Fibroblast of villous mesenchyme (primary cell): ENCODE measurements around the gene RPS6KB1. TPM values are rescaled to one million over a fixed set of nuclear protein-coding genes. Genes with fewer than 3 reads are reported as not detected.

Experiments used
- DNase-seq: peaks from one replicate; pipeline ENCODE4 v3.0.0-alpha.2; 2010; ENCODE audit warnings: low read depth
- H3K4me3 ChIP-seq: 2 replicates; pipeline ENCODE4 v1.5.1; 2011; ENCODE audit warnings: low read depth, mild to moderate bottlenecking, low read length
- total RNA-seq: library from RNA; depleted of rRNA; stranded (reverse); fragments of >200 nt; gene quantifications from 2 replicates; pipeline ENCODE4 v1.2.3, GENCODE V29; 2012
- TF ChIP-seq, protein P1 (sequence below): IDR thresholded peaks from 2 replicates; pipeline ENCODE4 v1.5.1; 2012; ENCODE audit warnings: low read depth, mild to moderate bottlenecking, low read length; ENCODE audit not compliant: insufficient read depth

The RPS6KB1 gene
- total RNA-seq, 1 donor: 26.3 TPM

DNA sequence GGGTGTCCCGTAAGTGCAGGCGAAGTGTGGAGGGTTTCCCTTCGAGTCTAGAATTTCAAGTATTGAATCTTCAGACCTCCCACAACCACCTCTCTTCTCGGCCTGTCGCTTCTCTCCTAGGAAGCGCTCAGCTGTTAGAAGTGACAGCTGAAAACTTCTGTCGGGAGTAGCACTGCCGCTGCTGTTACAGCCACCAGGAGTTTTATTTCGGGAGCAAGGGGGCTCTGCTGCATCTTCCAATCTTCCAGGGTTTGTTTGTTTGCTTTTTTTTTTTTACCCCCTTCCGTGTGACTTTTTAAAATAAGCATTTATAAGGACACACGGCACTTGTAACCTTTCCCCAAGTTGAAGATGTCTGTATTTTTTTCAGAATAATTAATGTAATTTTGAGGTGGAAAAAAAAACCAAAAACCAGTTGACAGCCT, 767 bp downstream of the RPS6KB1 start:
- peak; percentile 38 for DNase-seq
- TF ChIP-seq, protein P1, sequence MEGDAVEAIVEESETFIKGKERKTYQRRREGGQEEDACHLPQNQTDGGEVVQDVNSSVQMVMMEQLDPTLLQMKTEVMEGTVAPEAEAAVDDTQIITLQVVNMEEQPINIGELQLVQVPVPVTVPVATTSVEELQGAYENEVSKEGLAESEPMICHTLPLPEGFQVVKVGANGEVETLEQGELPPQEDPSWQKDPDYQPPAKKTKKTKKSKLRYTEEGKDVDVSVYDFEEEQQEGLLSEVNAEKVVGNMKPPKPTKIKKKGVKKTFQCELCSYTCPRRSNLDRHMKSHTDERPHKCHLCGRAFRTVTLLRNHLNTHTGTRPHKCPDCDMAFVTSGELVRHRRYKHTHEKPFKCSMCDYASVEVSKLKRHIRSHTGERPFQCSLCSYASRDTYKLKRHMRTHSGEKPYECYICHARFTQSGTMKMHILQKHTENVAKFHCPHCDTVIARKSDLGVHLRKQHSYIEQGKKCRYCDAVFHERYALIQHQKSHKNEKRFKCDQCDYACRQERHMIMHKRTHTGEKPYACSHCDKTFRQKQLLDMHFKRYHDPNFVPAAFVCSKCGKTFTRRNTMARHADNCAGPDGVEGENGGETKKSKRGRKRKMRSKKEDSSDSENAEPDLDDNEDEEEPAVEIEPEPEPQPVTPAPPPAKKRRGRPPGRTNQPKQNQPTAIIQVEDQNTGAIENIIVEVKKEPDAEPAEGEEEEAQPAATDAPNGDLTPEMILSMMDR: no peak

DNA sequence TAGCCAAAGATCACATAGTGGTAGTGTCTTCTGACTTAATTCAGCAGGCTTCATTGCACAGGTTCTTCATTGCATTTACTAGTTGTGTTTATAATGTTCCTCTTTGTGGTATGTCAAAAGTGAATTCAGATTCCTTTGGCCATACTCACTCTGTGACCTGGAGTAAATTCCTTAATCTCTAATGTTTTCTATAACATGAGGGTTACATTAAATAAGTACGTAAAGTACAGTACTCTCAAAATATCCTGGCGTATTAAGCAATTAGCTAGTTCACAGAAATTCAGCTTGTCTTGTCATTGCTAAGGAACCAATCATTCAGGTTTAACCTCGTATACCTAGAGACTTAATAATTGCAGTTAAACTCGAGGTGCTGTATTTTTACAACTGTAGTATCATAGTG, 4.2 kb downstream of the RPS6KB1 start:
- no peak overlapping the region for H3K4me3 ChIP-seq
- TF ChIP-seq, protein P1: no peak
- peak; percentile 37 for DNase-seq

More for the DNA sequence above, 767 bp downstream of the RPS6KB1 start:
- H3K4me3 ChIP-seq: peak overlapping the region; percentile 96

DNA sequence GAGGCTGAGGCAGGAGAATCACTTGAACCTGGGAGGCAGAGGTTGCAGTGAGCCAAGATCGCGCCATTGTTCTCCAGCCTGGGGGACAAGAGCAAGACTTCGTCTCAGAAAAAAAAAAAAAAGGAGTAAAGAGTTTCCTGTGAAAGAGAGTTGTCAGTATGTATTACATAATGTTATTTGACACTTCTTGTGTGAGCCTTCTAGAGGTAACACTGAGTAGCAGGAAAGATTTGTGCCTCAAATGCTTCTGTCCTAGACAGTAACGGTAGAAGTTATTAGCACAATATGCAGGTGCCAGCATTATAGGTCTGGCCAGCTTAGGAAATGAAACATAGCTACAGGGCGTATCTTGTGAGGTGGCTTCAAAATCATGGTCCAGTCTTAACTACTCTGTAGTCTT, 6.2 kb downstream of the RPS6KB1 start:
- H3K4me3 ChIP-seq: no peak overlapping the region
- TF ChIP-seq, protein P1: no peak
- DNase-seq: no peak

DNA sequence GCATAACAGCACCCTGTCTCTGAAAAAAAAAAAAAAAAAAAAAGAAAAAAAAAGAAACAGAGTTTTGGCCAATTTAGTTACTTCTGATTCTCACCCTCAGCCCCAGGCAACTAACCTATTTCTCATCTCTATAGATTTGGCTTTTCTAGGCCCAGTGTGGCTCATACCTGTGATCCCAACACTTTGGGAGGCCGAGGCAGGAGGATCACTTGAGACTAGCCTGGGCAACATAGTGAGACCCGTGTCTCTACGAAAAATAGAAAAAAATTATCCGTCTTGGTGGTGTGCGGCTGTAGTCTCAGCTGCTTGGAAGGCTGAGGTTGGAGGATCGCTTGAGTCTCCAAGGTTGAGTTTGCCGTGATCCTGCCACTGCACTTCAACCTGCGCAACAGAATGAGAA, 8.7 kb downstream of the RPS6KB1 start:
- TF ChIP-seq, protein P1: no peak
- H3K4me3 ChIP-seq: no peak overlapping the region
- no peak for DNase-seq

DNA sequence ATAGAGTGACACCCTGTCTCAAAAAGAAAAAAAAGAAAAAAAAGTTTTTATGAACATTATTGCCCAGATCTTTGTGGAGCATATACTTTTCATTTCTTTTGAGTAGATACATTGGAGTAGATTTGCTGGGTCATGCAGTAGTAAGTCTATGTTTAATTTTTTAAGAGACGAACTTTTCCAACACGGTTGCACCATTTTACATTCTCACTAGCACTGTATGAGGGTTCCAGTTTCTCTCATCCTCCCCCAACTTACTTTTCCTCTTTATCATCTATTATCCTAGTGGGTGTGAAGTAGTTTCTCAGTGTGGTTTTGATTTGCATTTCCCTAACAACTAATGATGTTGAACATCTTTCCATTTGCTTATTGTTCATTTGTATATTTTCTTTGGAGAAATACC, 10.5 kb downstream of the RPS6KB1 start:
- no peak overlapping the region for H3K4me3 ChIP-seq
- TF ChIP-seq, protein P1: no peak
- DNase-seq: no peak

DNA sequence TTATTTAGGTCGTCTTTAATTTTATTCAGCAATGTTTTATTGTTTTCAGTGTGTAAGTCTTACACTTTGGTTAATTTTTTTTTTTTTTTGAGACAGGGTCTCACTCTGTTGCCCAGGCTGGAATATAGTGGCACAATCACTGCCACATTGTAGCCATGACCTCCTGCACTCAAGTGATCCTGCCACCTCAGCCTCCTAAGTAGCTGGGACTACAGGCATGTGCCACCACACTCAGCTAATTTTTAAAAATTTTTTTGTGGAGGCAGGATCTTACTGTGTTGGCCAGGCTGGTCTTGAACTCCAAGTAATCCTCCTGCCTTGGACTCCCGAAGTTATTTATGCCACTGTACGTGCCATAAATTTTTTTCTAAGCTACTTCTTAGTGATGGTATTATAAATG, 14.5 kb downstream of the RPS6KB1 start:
- TF ChIP-seq, protein P1: no peak
- no peak overlapping the region for H3K4me3 ChIP-seq
- DNase-seq: no peak

DNA sequence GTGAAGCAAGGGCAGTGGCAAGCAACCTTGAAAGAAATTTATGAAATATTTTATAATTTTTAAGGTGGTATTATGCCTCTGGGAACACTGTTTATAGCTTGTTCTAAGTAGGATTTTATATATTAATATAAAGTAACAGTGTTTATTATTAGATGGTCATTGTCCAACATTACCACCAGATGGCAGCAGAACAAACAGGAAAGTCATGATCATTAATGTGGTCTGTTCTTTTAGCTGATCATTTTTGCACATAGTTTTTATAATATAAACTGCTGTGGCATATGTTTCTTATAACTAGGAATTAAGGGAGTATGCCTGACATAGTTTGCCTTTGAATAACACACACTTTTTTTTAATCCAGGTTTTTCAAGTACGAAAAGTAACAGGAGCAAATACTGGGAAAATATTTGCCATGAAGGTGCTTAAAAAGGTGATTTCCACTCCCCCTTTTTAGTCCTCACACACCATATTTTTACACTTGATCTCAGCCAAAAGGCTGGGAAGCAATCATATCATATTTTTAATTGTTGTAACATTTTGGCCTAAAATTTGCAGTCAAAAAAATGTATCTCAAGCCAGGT, 21.4 kb downstream of the RPS6KB1 start:
- H3K4me3 ChIP-seq: no peak overlapping the region
- TF ChIP-seq, protein P1: peak; percentile 65
- DNase-seq: peak; percentile 54
